Measurements from ENCODE around the gene TMEM109.
A peak's percentile ranks its signal among the peaks of the same experiment; 100 is the strongest.

Gene TMEM109

GRCh38 chr11:60910281-60910687 is 3.7 kb upstream of the TMEM109 start:
- H3K9ac ChIP-seq (ENCODE audit: low read length) = peak overlapping the region; percentile 18; the same call in 1 of the 2 replicates
- peaks cover 27% of the 10 kb centered on the region for H3K79me2 ChIP-seq (ENCODE audit: low read length)
- no peak overlapping the region for H2AFZ ChIP-seq (ENCODE audit: low read depth, low read length)
- peak overlapping the region; percentile 26 for H3K4me3 ChIP-seq (ENCODE audit: low read length)
- H4K20me1 ChIP-seq (ENCODE audit: insufficient read depth, low read length) = peaks cover 7% of the 10 kb centered on the region
- peak overlapping the region; percentile 57 for H3K4me2 ChIP-seq (ENCODE audit: low read length)
- peaks cover 10% of the 10 kb centered on the region for H3K9me3 ChIP-seq (ENCODE audit: insufficient read depth, low read length)
- TF ChIP-seq, protein P1, sequence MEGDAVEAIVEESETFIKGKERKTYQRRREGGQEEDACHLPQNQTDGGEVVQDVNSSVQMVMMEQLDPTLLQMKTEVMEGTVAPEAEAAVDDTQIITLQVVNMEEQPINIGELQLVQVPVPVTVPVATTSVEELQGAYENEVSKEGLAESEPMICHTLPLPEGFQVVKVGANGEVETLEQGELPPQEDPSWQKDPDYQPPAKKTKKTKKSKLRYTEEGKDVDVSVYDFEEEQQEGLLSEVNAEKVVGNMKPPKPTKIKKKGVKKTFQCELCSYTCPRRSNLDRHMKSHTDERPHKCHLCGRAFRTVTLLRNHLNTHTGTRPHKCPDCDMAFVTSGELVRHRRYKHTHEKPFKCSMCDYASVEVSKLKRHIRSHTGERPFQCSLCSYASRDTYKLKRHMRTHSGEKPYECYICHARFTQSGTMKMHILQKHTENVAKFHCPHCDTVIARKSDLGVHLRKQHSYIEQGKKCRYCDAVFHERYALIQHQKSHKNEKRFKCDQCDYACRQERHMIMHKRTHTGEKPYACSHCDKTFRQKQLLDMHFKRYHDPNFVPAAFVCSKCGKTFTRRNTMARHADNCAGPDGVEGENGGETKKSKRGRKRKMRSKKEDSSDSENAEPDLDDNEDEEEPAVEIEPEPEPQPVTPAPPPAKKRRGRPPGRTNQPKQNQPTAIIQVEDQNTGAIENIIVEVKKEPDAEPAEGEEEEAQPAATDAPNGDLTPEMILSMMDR (IDR thresholded peaks at IDR 0.05; ENCODE audit: low read depth, low read length) = no peak
- TF ChIP-seq EZH2phosphoT487 (IDR thresholded peaks at IDR 0.05; ENCODE audit: low read depth) = no peak
- peak overlapping the region; percentile 77 for H3K27ac ChIP-seq (ENCODE audit: low read length)
- peaks cover 4% of the 10 kb centered on the region; the same call in 1 of the 2 replicates for H3K27me3 ChIP-seq (ENCODE audit: low read depth, low read length)
- peaks cover 62% of the 10 kb centered on the region for H3K4me1 ChIP-seq (ENCODE audit: low read length)
- H3K36me3 ChIP-seq (replicated peaks; ENCODE audit: low read depth, low read length) = peaks cover 11% of the 10 kb centered on the region

GRCh38 chr11:60910711-60911380 is 3.1 kb upstream of the TMEM109 start:
- Histone ChIP-seq H3K4me1 (ENCODE audit: low read length) (peaks cover 62% of the 10 kb centered on the region), H3K4me2 (ENCODE audit: low read length) (peak overlapping the region; percentile 57), H3K9me3 (ENCODE audit: insufficient read depth, low read length) (peaks cover 10% of the 10 kb centered on the region), H4K20me1 (ENCODE audit: insufficient read depth, low read length) (peaks cover 4% of the 10 kb centered on the region), H3K4me3 (ENCODE audit: low read length) (peak overlapping the region; percentile 26), H3K27ac (ENCODE audit: low read length) (peak overlapping the region; percentile 77), H3K27me3 (ENCODE audit: low read depth, low read length) (peaks cover 4% of the 10 kb centered on the region; the same call in 1 of the 2 replicates), H3K36me3 (replicated peaks; ENCODE audit: low read depth, low read length) (peaks cover 12% of the 10 kb centered on the region), H3K79me2 (ENCODE audit: low read length) (peaks cover 26% of the 10 kb centered on the region), H2AFZ (ENCODE audit: low read depth, low read length) (no peak overlapping the region), H3K9ac (ENCODE audit: low read length) (peak overlapping the region; percentile 18; the same call in 1 of the 2 replicates)
- no peak for TF ChIP-seq EZH2phosphoT487 (IDR thresholded peaks at IDR 0.05; ENCODE audit: low read depth)
- TF ChIP-seq, protein P1 (IDR thresholded peaks at IDR 0.05; ENCODE audit: low read depth, low read length) = peak; percentile 12; the same call in 1 of the 2 replicates

- Histone ChIP-seq H3K27ac (ENCODE audit: low read length) (no peak overlapping the region), H3K4me2 (ENCODE audit: low read length) (no peak overlapping the region), H3K9me3 (ENCODE audit: insufficient read depth, low read length) (peaks cover 10% of the 10 kb centered on the region), H2AFZ (ENCODE audit: low read depth, low read length) (no peak overlapping the region), H4K20me1 (ENCODE audit: insufficient read depth, low read length) (peaks cover 16% of the 10 kb centered on the region), H3K4me3 (ENCODE audit: low read length) (no peak overlapping the region), H3K4me1 (ENCODE audit: low read length) (peaks cover 72% of the 10 kb centered on the region), H3K79me2 (ENCODE audit: low read length) (peaks cover 35% of the 10 kb centered on the region), H3K36me3 (replicated peaks; ENCODE audit: low read depth, low read length) (peaks cover 25% of the 10 kb centered on the region), H3K27me3 (ENCODE audit: low read depth, low read length) (peaks cover 4% of the 10 kb centered on the region; the same call in 1 of the 2 replicates), H3K9ac (ENCODE audit: low read length) (no peak overlapping the region)
- no peak for TF ChIP-seq EZH2phosphoT487 (IDR thresholded peaks at IDR 0.05; ENCODE audit: low read depth)
- TF ChIP-seq, protein P1 (IDR thresholded peaks at IDR 0.05; ENCODE audit: low read depth, low read length) = no peak
Measured at GRCh38 chr11:60912223-60912850, 1.6 kb upstream of the TMEM109 start.

GRCh38 chr11:60912851-60913528 is 968 bp upstream of the TMEM109 start:
- H2AFZ ChIP-seq (ENCODE audit: low read depth, low read length) = peak overlapping the region; percentile 97
- peak overlapping the region; percentile 84 for H3K4me3 ChIP-seq (ENCODE audit: low read length)
- H3K4me2 ChIP-seq (ENCODE audit: low read length) = peak overlapping the region; percentile 98
- H3K9me3 ChIP-seq (ENCODE audit: insufficient read depth, low read length) = peaks cover 10% of the 10 kb centered on the region
- peaks cover 42% of the 10 kb centered on the region for H3K79me2 ChIP-seq (ENCODE audit: low read length)
- peak overlapping the region; percentile 91 for H3K9ac ChIP-seq (ENCODE audit: low read length)
- peaks cover 70% of the 10 kb centered on the region for H3K4me1 ChIP-seq (ENCODE audit: low read length)
- no peak for TF ChIP-seq EZH2phosphoT487 (IDR thresholded peaks at IDR 0.05; ENCODE audit: low read depth)
- TF ChIP-seq, protein P1 (IDR thresholded peaks at IDR 0.05; ENCODE audit: low read depth, low read length) = no peak
- peaks cover 30% of the 10 kb centered on the region for H3K36me3 ChIP-seq (replicated peaks; ENCODE audit: low read depth, low read length)
- H4K20me1 ChIP-seq (ENCODE audit: insufficient read depth, low read length) = peaks cover 22% of the 10 kb centered on the region
- H3K27me3 ChIP-seq (ENCODE audit: low read depth, low read length) = peaks cover 4% of the 10 kb centered on the region; the same call in 1 of the 2 replicates
- peak overlapping the region; percentile 86 for H3K27ac ChIP-seq (ENCODE audit: low read length)

Data from OCI-LY3 (cell line).